Activated CD8-positive, alpha-beta memory T cell treated with anti-CD3 and anti-CD28 coated beads for 1 hour (primary cell): ENCODE data around the gene SPDYE5.

ENCODE experiments used
- DNase-seq, 2 donors: peaks; one replicate each; pipeline ENCODE4 v3.0.0-alpha.2; 2020; ENCODE audit warnings: low read depth in 1 of 2; ENCODE audit errors: extremely low read depth in 1 of 2

SPDYE5 gene

GRCh38 chr7:75536940-75537538 lies 44.9 kb downstream of the SPDYE5 start:
- DNase-seq = no peak

- DNase-seq = no peak
Observed at GRCh38 chr7:75537731-75538130, 45.6 kb downstream of the SPDYE5 start.

DNA sequence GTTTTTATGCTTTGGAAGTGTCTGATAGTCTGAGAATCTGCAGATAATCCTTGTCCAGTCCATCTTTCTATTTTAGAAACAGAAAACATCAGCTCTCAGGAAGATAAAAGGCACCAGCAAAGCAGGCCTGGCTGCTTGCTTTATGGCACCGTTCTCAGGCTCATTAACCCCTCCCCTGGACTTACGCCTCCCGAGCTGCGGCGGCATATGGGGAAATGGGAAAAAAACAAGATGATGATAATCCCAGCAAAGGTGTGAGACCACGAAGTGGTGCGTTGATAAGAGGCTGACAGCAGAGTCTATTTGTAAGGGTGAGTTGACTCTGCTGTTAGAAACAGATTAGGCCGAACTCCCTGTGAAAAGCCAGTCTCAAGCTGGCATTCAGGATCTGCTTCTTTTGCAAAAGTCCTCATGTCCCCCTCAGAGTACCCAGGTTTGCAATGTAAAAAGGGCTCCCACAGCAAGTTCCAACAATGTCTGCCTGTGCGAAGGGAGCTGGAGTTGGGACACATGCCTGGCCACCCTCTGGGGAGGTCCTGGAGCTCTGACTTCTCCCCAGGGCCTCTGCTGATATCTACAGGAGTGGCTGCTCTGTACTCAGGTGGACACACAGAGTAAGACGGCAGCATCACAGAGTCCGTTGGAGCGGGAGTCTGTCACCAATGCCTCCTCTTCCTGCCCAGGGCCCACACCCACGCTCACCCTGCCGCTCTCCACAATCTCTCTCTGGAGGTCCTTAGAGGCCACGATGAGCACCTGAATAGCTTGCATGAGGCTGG lies 54.3 kb downstream of the SPDYE5 start:
- DNase-seq = no peak
